Activated CD4-positive, alpha-beta T cell treated with anti-CD3 and anti-CD28 coated beads for 24 hours (primary cell): ENCODE data around the gene PNPLA2.
A peak's percentile ranks its signal among the peaks of the same experiment; 100 is the strongest.

Experiments used
- DNase-seq, 2 donors: peaks; one replicate each; pipeline ENCODE4 v3.0.0-alpha.2; 2020; ENCODE audit warnings: low read depth in 2 of 2

The PNPLA2 gene

GRCh38 chr11:783581-784015 lies 35.1 kb upstream of the PNPLA2 start:
- no peak for DNase-seq

- DNase-seq, result no peak
These were observed 32.3 kb upstream of the PNPLA2 start for GRCh38 chr11:786235-787083.

GRCh38 chr11:787084-787675 lies 31.5 kb upstream of the PNPLA2 start:
- no peak for DNase-seq

- no peak for DNase-seq
These were observed 30.6 kb upstream of the PNPLA2 start for GRCh38 chr11:788009-788640.

- DNase-seq, result no peak
These were observed 29.5 kb upstream of the PNPLA2 start for GRCh38 chr11:788953-789940.

- no peak for DNase-seq
These were observed 28.8 kb upstream of the PNPLA2 start, which contains the start of gene CEND1 for GRCh38 chr11:789943-790342. CEND1 (minus strand) TSS chr11:790090; CDS start chr11:788576, 1,514 bp downstream.

GRCh38 chr11:790721-791564 lies 27.8 kb upstream of the PNPLA2 start:
- no peak for DNase-seq

- no peak for DNase-seq
These were observed 26.8 kb upstream of the PNPLA2 start for GRCh38 chr11:791658-792534.

- no peak for DNase-seq
These were observed 26.2 kb upstream of the PNPLA2 start for GRCh38 chr11:792535-792821.

GRCh38 chr11:792873-793272 lies 25.8 kb upstream of the PNPLA2 start:
- no peak for DNase-seq

- DNase-seq, result no peak
These were observed 25.2 kb upstream of the PNPLA2 start for GRCh38 chr11:793556-793955.

- DNase-seq, result no peak
These were observed 24.5 kb upstream of the PNPLA2 start for GRCh38 chr11:794013-794765.

GRCh38 chr11:794766-795633 lies 23.7 kb upstream of the PNPLA2 start:
- no peak for DNase-seq

GRCh38 chr11:795634-796564 lies 22.8 kb upstream of the PNPLA2 start:
- peak; percentile 73 to 76 for DNase-seq

- DNase-seq, result no peak
These were observed 22.0 kb upstream of the PNPLA2 start for GRCh38 chr11:796565-797295.
